HG02588 (cell line): ENCODE results near the gene SRF.

Experiments
- ATAC-seq: cut with Tn5 transposase; IDR thresholded peaks from one replicate; pipeline ENCODE4 v1.9.1; 2021; ENCODE audit warnings: mild to moderate bottlenecking, moderate library complexity; ENCODE audit not compliant: unreplicated experiment

SRF gene

GRCh38 chr6:43207286-43207685, 36.2 kb downstream of the SRF start:
- ATAC-seq, result no peak

- no peak for ATAC-seq
Measured at GRCh38 chr6:43211955-43212354, 40.9 kb downstream of the SRF start.

- ATAC-seq, result no peak
Measured at GRCh38 chr6:43213431-43213830, 42.4 kb downstream of the SRF start.

GRCh38 chr6:43215066-43215465, 44.0 kb downstream of the SRF start:
- no peak for ATAC-seq

- no peak for ATAC-seq
Measured at GRCh38 chr6:43216200-43216599, 45.1 kb downstream of the SRF start.

GRCh38 chr6:43217351-43217750, 46.3 kb downstream of the SRF start:
- no peak for ATAC-seq

GRCh38 chr6:43219119-43219518, 48.0 kb downstream of the SRF start:
- ATAC-seq, result no peak

- ATAC-seq, result no peak
Measured at GRCh38 chr6:43219814-43220213, 48.7 kb downstream of the SRF start.

GRCh38 chr6:43220439-43220951, 49.4 kb downstream of the SRF start:
- no peak for ATAC-seq

GRCh38 chr6:43221046-43221972, 50.2 kb downstream of the SRF start:
- ATAC-seq, result no peak

- ATAC-seq, result no peak
Measured at GRCh38 chr6:43222418-43223059, 51.5 kb downstream of the SRF start.

GRCh38 chr6:43223175-43223574, 52.1 kb downstream of the SRF start:
- ATAC-seq, result no peak

- no peak for ATAC-seq
Measured at GRCh38 chr6:43226192-43226851, 55.3 kb downstream of the SRF start.

GRCh38 chr6:43228951-43229802, 58.1 kb downstream of the SRF start, which contains the start of gene DNPH1:
Gene DNPH1 (minus strand): TSS chr6:43229481. CDS start chr6:43229456, 25 bp downstream.
- peak; percentile 71 for ATAC-seq

GRCh38 chr6:43229803-43230620, 58.9 kb downstream of the SRF start:
- no peak for ATAC-seq

GRCh38 chr6:43231053-43231452, 60.0 kb downstream of the SRF start:
- ATAC-seq, result no peak
